Stimulated activated naive B cell treated with anti-CD40 and anti-IgM and Interleukin-4, amounts not matched to agents 10 μg/mL and 1 μg/mL and 100 μg/mL, for 72 hours (primary cell): Measurements from ENCODE around the gene SLC35F4.
"Not testable (repeated sequence)": the region's sequence is repeated elsewhere in the genome, so short reads cannot be mapped to it uniquely, and the experiment has no call there.

Source experiments
- ATAC-seq, 2 donors: fragments of 150-1000 bp; cut with Tn5 transposase; replicated peaks; 2 replicates each; pipeline ENCODE4 v1.10.0; 2021; ENCODE audit warnings: moderate library complexity in 1 of 2
- DNase-seq: peaks from one replicate; pipeline ENCODE4 v3.0.0; 2021
- H3K27ac Mint-ChIP-seq: one replicate; pipeline ENCODE4 v1.8.0; 2022; ENCODE audit warnings: mild to moderate bottlenecking, mixed read lengths
- H3K27me3 Mint-ChIP-seq, 2 donors: one replicate each; pipeline ENCODE4 v1.8.0; 2022; ENCODE audit warnings: mixed read lengths in 2 of 2
- H3K36me3 Mint-ChIP-seq, 2 donors: one replicate each; pipeline ENCODE4 v1.8.0; 2022; ENCODE audit warnings: mixed read lengths in 2 of 2, mild to moderate bottlenecking in 1 of 2
- H3K4me1 Mint-ChIP-seq, 2 donors: one replicate each; pipeline ENCODE4 v1.8.0; 2022; ENCODE audit warnings: mixed read lengths in 2 of 2, mild to moderate bottlenecking in 1 of 2
- H3K4me3 Mint-ChIP-seq, 2 donors: one replicate each; pipeline ENCODE4 v1.8.0; 2022; ENCODE audit warnings: mild to moderate bottlenecking in 2 of 2, mixed read lengths in 2 of 2, moderate library complexity in 1 of 2
- H3K9me3 Mint-ChIP-seq, 2 donors: one replicate each; pipeline ENCODE4 v1.8.0; 2022; ENCODE audit warnings: mixed read lengths in 2 of 2, mild to moderate bottlenecking in 1 of 2

SLC35F4 gene

DNA sequence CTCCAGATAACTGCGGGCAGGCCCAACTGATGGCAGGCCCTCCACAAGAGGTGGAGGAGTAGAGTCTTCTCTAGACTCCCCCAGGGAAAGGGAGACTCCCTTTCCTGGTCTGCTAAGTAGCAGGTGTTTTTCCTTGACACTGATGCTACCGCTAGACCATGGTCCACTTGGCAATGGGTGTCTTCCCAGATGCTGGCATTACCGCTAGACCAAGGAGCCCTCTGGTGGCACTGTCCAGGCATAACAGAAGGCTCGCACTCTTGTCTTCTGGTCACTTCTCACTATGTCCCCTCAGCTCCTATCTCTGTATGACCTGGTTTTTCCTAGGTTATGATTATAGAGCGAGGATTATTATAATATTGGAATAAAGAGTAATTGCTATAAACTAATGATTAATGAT lies 156.8 kb downstream of the SLC35F4 start:
- ATAC-seq, H3K9me3 Mint-ChIP-seq, H3K27me3 Mint-ChIP-seq, H3K27ac Mint-ChIP-seq, H3K4me1 Mint-ChIP-seq, DNase-seq, H3K36me3 Mint-ChIP-seq, H3K4me3 Mint-ChIP-seq: not testable (repeated sequence)

DNA sequence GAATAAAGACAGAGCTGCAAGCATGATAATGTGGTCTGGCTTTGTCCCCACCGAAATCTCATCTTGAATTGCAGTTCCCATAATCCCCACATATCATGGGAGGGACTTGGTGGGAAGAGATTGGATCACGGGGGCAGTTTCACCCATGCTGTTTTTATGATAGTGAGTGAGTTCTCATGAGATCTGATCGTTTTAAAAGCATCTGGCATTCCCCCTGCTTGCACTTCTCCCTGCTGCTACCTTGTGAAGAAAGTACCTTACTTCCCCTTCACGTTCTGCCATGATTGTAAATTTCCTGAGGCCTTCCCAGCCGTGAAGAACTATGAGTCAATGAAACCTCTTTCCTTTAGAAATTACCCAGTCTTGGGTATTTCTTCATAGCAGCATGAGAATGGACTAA lies 158.7 kb downstream of the SLC35F4 start:
- no peak overlapping the region for H3K4me3 Mint-ChIP-seq
- DNase-seq, result no peak
- no peak for ATAC-seq
- H3K4me1 Mint-ChIP-seq, result no peaks in the 10 kb centered on the region
- no peak overlapping the region for H3K27ac Mint-ChIP-seq
- H3K27me3 Mint-ChIP-seq, result no peaks in the 10 kb centered on the region
- no peaks in the 10 kb centered on the region for H3K36me3 Mint-ChIP-seq
- H3K9me3 Mint-ChIP-seq, result peaks cover 5 to 6% of the 10 kb centered on the region in 2 donors

DNA sequence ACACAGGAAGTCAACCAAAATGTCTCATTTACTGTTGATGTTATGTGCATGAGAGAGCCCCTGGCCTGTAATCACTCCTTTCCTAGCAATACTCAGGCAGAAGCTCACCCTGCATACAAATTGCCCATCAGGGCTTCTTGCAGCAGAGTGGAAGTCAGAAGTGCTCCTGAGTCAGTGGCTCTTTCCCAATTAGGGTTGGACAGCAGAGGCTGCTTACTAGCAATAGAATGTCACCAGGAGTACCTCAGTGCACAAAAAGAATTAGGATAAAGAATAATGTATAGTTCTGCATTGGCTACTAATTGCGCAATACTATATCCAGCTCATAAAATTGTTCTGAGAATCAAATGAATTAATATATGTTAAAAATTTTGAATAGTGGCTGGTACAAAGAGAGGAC lies 161.1 kb downstream of the SLC35F4 start:
- Mint-ChIP-seq H3K4me3 (no peak overlapping the region), H3K9me3 (peaks cover 4 to 6% of the 10 kb centered on the region in 2 donors), H3K36me3 (no peaks in the 10 kb centered on the region), H3K27ac (no peak overlapping the region), H3K27me3 (no peaks in the 10 kb centered on the region), H3K4me1 (no peaks in the 10 kb centered on the region)
- DNase-seq (no peak), ATAC-seq (no peak)

DNA sequence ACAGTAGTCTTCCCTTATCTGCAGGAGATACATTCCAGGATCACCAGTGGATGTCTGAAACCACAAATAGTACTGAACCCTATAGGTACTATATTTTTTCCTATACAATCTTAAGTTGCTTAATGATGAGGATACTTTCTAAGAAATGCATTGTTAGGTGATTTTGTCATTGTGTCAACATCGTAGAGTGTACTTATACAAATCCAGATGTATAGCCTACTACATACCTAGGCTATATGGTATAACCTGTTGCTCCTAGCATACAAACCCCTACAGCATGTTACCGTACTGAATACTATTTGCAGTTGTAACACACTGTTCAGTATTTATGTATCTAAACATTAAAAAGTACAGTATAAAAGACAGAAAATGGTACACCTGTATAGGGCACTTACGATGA lies 165.9 kb downstream of the SLC35F4 start:
- Mint-ChIP-seq H3K27ac (no peak overlapping the region), H3K27me3 (no peaks in the 10 kb centered on the region), H3K9me3 (peaks cover 0 to 2% of the 10 kb centered on the region in 2 donors), H3K36me3 (no peaks in the 10 kb centered on the region), H3K4me1 (no peaks in the 10 kb centered on the region), H3K4me3 (no peak overlapping the region)
- ATAC-seq (no peak), DNase-seq (no peak)

DNA sequence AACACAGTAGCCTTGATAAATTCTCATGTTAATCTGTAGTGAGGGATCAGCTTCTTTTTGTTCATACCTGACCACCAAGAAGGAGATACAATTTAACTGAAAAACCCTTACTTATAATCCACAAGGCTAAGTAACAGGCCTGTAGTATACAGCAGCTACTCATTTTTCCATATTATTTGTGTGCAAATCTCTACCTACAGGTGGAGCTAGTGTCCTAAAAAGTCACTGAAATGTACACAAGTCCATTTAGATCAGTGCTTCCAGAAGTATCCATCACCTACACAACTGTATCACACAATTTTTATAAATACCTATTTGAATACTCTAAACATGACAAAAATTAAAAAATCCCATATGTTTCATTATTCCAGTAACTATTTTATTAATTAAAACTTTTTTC lies 173.2 kb downstream of the SLC35F4 start:
- ATAC-seq (no peak), DNase-seq (no peak)
- Mint-ChIP-seq H3K4me1 (no peaks in the 10 kb centered on the region), H3K27ac (no peak overlapping the region), H3K4me3 (no peak overlapping the region), H3K27me3 (no peaks in the 10 kb centered on the region), H3K36me3 (no peaks in the 10 kb centered on the region), H3K9me3 (peaks cover 0 to 2% of the 10 kb centered on the region in 2 donors)

DNA sequence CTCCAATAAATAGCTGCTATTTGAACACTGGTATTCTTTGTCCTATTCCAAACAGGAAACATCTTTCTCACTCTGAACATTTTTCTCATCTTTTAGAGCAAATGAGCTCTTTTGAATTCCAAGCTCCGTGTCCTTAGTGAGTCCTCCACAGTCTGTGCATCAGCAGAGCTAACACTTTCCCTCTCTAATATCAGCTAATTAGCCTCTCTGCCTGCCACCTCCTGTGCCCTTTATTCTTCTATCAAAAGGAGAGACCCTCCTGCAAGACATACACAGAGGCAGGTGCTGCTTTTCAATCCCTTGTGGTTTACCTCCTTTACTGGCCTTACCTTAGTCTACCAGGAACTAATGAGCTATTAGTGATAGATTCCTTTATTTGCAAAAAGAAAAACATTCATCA lies 178.5 kb downstream of the SLC35F4 start:
- Mint-ChIP-seq H3K4me1 (no peaks in the 10 kb centered on the region), H3K27me3 (no peaks in the 10 kb centered on the region), H3K27ac (no peak overlapping the region), H3K9me3 (no peaks in the 10 kb centered on the region), H3K4me3 (no peak overlapping the region), H3K36me3 (no peaks in the 10 kb centered on the region)
- no peak for ATAC-seq
- DNase-seq, result no peak

DNA sequence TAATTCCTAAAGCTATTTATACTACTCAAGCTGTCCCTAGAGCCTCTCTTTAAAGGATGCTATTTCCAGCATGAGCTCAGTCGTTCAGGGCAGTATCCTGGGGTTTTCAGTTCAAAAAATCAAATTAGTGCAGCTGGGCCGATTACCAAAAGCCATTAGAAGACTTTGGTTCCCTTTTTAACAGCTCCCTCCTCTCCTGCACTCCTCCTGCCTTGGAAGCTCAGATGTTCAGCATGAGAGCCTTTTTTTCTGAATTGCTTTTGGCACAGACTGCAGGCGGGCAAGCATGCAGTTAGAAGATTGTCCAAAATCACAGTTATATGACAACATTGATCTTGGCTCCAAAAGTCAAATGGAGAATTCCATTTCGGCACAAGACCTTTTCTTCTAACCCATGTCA lies 179.6 kb downstream of the SLC35F4 start:
- no peak for ATAC-seq
- Mint-ChIP-seq H3K9me3 (no peaks in the 10 kb centered on the region), H3K27ac (no peak overlapping the region), H3K36me3 (no peaks in the 10 kb centered on the region), H3K4me1 (no peaks in the 10 kb centered on the region), H3K27me3 (no peaks in the 10 kb centered on the region), H3K4me3 (no peak overlapping the region)
- no peak for DNase-seq

DNA sequence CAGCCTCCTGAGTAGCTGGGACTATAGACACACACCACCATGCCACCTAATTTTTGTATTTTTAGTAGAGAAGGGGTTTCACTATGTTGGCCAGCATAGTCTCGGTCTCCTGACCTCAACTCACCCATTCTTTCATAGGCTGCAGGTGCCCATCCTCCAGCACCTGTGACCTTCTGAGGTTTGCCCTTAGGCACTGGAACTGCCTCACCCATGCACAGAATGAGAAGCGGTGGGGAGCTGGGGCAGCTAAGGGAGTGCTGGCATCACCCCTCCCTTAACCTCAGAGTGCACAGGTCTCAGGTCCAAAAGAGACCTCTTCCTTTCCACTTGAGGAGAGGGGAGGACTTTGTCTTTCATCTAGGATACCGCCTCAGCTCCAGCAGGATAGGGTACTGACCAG lies 194.9 kb downstream of the SLC35F4 start:
- no peak overlapping the region for H3K4me3 Mint-ChIP-seq
- H3K4me1 Mint-ChIP-seq, result no peaks in the 10 kb centered on the region
- no peak for DNase-seq
- H3K36me3 Mint-ChIP-seq, result no peaks in the 10 kb centered on the region
- no peaks in the 10 kb centered on the region for H3K27me3 Mint-ChIP-seq
- H3K9me3 Mint-ChIP-seq, result peaks cover under 1 to 3% of the 10 kb centered on the region in 2 donors
- ATAC-seq, result no peak
- H3K27ac Mint-ChIP-seq, result no peak overlapping the region

DNA sequence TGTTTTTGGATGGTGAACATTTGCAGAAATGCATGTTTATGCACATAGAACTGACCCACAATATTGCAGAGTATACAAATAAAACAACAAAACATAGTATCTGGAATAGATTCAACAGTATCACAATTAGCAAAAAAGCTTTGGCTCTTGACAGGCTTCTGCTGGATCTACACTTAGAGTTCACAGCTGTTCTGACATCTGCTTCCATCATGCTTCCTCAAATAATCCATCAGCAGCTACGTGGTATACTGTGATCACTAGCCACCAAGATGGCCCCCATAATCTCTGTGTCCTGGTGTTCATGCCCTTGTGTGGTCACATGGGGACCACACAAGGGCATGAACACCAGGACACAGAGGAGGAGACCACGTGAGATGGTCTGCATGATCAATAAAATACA lies 205.7 kb downstream of the SLC35F4 start:
- Mint-ChIP-seq H3K9me3 (peaks cover 3 to 6% of the 10 kb centered on the region in 2 donors), H3K27me3 (peaks cover 0 to 4% of the 10 kb centered on the region in 2 donors), H3K27ac (no peak overlapping the region), H3K4me1 (no peaks in the 10 kb centered on the region), H3K36me3 (no peaks in the 10 kb centered on the region), H3K4me3 (no peak overlapping the region)
- no peak for ATAC-seq
- no peak for DNase-seq

DNA sequence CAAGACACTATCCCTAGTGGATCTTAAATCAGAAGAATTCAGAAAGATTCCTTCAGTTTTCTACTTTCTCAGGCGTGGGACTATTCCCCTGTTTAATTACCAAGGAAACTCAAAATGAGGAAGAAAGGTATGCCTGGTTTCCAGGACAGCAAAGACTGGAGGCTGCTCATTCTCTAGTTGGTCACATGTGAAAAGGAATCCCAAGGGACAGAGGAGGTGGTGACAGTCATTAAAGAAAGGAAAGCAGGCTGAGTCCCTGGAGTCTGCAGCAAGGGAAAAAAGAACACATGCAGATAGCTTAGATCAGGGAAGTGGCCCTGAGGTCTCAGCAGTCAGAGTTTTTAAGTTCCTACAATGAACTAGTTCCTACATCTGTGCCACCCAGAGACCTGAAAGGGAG lies 206.8 kb downstream of the SLC35F4 start:
- Mint-ChIP-seq H3K9me3 (peaks cover 3 to 6% of the 10 kb centered on the region in 2 donors), H3K4me1 (no peaks in the 10 kb centered on the region), H3K4me3 (no peak overlapping the region), H3K36me3 (no peaks in the 10 kb centered on the region), H3K27me3 (peaks cover 0 to 4% of the 10 kb centered on the region in 2 donors), H3K27ac (no peak overlapping the region)
- ATAC-seq, result no peak
- DNase-seq, result no peak

DNA sequence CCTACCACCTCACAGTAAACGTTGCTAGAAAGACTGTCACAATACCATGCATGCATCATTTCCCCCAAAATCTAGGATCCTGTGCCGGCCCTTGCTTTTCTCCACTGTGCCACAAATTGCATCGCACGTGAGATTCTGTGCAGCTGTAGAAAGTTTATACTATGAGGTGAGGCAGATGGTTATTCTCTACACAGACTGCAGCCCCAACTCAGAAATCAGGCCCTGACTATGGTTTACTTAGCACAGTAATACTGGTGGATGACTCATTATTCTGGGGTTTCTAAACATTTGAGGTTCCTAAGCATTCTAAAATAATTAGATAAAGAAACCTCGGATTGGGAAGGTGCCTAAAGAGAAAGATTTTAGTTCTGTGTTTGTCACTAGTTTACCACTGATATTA lies 208.4 kb downstream of the SLC35F4 start:
- H3K27ac Mint-ChIP-seq, result no peak overlapping the region
- no peak for ATAC-seq
- no peaks in the 10 kb centered on the region for H3K36me3 Mint-ChIP-seq
- no peak for DNase-seq
- peaks cover 0 to 4% of the 10 kb centered on the region in 2 donors for H3K27me3 Mint-ChIP-seq
- H3K4me1 Mint-ChIP-seq, result no peaks in the 10 kb centered on the region
- peaks cover 3% of the 10 kb centered on the region in 2 donors for H3K9me3 Mint-ChIP-seq
- H3K4me3 Mint-ChIP-seq, result no peak overlapping the region

DNA sequence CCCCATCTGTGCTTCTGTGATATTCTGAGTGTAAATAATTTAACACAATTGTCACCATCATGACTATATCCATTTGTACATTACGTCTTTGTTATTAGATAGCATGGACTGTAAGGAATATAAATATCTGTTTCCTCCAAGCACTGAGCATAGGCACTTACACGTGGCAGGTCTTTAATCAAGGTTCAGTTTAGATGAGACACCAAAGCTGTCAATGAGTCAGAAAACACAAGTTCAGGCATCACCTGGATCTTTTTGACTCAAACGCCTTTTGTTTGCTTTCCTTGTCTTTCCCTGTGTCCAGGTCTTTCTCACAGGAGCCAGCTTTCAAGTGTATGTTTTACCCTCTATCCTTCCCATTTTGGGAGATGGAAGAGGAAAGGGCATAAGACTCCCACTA lies 209.0 kb downstream of the SLC35F4 start:
- no peak for DNase-seq
- Mint-ChIP-seq H3K9me3 (no peaks in the 10 kb centered on the region), H3K4me3 (no peak overlapping the region), H3K36me3 (no peaks in the 10 kb centered on the region), H3K27me3 (peaks cover 0 to 4% of the 10 kb centered on the region in 2 donors), H3K4me1 (no peaks in the 10 kb centered on the region), H3K27ac (no peak overlapping the region)
- ATAC-seq, result no peak

DNA sequence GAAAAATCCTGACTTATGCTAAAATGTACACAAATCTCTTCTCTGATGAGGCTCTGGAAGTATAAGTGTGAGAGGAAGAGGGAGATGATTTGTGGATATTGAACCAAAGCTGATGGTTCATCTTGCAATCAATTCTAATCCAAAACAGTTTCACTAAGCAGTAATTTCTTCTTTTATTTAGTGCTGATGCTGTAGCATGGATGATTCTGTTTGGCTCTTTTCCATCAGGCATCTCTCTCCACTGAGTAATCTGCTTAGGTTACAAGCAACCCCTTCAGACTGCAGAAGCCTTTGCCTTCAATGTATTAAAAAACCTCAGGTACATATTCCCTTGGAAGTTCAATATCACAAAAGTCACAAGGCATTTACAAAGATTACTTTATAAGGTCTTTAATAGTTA lies 213.1 kb downstream of the SLC35F4 start:
- ATAC-seq (no peak), DNase-seq (no peak)
- Mint-ChIP-seq H3K36me3 (no peaks in the 10 kb centered on the region), H3K27me3 (peaks cover 0 to 4% of the 10 kb centered on the region in 2 donors), H3K4me1 (no peaks in the 10 kb centered on the region), H3K4me3 (no peak overlapping the region), H3K9me3 (no peaks in the 10 kb centered on the region), H3K27ac (no peak overlapping the region)

DNA sequence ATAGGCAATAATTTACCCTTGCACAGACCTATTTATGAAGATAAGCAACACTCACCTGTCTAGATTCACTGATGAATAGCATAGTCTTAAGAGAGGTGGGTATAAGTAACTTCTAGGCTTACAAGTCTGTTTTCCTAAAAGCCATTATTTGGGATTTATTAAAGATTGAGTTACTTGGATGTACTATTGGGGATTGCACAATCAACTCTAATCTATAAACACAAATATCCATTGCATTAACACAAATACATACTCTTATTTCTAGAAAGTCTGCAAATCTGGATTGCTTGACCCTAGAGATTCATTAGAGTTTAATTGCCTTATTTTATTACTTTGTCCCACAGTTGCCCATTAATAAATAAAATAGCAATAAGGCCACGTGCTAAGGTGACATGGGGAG lies 224.1 kb downstream of the SLC35F4 start:
- Mint-ChIP-seq H3K27ac (no peak overlapping the region), H3K36me3 (no peaks in the 10 kb centered on the region), H3K9me3 (peaks cover 0 to 6% of the 10 kb centered on the region in 2 donors)

DNA sequence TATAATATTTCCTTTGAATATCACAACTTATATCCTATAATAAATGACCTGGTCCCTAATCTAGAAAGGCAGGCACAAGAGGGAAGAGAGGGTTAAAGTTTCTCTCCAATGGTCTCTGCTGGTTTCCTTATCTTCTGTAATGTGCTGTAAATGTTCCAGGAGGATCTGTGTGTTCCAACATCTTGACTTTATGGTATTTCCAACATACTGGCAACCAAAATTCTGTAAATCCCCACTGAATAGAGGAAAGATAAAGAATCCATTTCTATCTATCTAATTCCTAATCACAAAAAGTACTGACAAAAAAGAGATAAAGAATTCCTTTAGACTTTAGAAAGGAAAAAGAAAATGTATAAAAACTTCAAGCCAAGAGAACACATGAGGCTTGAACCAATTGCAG lies 225.9 kb downstream of the SLC35F4 start:
- Mint-ChIP-seq H3K4me1 (no peaks in the 10 kb centered on the region), H3K9me3 (peaks cover 0 to 2% of the 10 kb centered on the region in 2 donors), H3K27ac (no peak overlapping the region), H3K36me3 (no peaks in the 10 kb centered on the region), H3K27me3 (no peaks in the 10 kb centered on the region), H3K4me3 (no peak overlapping the region)
- DNase-seq (no peak), ATAC-seq (no peak)

More for the DNA sequence above, 224.1 kb downstream of the SLC35F4 start:
- no peak overlapping the region for H3K4me3 Mint-ChIP-seq
- DNase-seq (no peak), ATAC-seq (no peak)
- no peaks in the 10 kb centered on the region for H3K27me3 Mint-ChIP-seq
- no peaks in the 10 kb centered on the region for H3K4me1 Mint-ChIP-seq

DNA sequence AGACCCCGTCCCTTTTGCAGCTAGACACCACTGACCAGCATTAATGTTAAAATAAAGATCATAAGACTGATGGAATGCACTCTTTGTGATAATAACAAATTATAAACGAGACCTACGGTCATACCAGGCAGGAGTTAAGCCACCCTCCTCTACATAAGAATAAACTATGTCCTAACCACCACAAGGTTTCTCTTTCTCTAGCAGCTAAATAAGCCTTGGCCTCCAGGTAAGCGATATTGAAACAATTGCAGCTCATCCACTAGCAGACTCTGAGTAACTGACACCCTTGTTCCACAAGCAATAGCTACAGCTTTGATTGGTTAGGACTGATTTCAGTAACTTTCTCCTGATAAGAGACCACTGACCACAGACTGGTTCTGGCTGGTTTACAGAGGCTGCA lies 228.0 kb downstream of the SLC35F4 start:
- no peak for DNase-seq
- ATAC-seq, result no peak
- Mint-ChIP-seq H3K27me3 (no peaks in the 10 kb centered on the region), H3K27ac (no peak overlapping the region), H3K36me3 (no peaks in the 10 kb centered on the region), H3K9me3 (peaks cover 0 to 2% of the 10 kb centered on the region in 2 donors), H3K4me3 (no peak overlapping the region), H3K4me1 (no peaks in the 10 kb centered on the region)
